ENCODE data around the gene NR2F6. TPM values are rescaled to one million over a fixed set of nuclear protein-coding genes. Genes with fewer than 3 reads are reported as not detected.

The NR2F6 gene
- total RNA-seq, 1 experiment from 2014 or later: 134 TPM

- Histone ChIP-seq H3K4me1 (ENCODE audit: insufficient read depth, low read length) (peaks cover 1% of the 10 kb centered on the region; the same call in 1 of the 2 replicates), H3K14ac (ENCODE audit: insufficient read depth, low read length) (no peak overlapping the region), H2BK12ac (ENCODE audit: insufficient read length, low read depth, low read length) (no peak overlapping the region), H3K9ac (ENCODE audit: extremely low read depth, insufficient read length, low read length) (no peak overlapping the region), H3K79me2 (ENCODE audit: insufficient read depth, low read length) (no peaks in the 10 kb centered on the region), H2AFZ (ENCODE audit: low read length) (no peak overlapping the region), H3K4me2 (ENCODE audit: insufficient read depth, insufficient read length, low read length) (no peak overlapping the region), H4K8ac (replicated peaks; ENCODE audit: insufficient read length, low read depth, low read length) (no peak overlapping the region), H2BK120ac (ENCODE audit: low read depth, low read length, poor library complexity, severe bottlenecking) (no peak overlapping the region), H2BK15ac (ENCODE audit: low read depth, low read length) (no peak overlapping the region), H4K5ac (ENCODE audit: insufficient read length, low read depth, low read length) (no peak overlapping the region), H2AK5ac (ENCODE audit: insufficient read length, low read length) (no peak overlapping the region), H3K23me2 (ENCODE audit: insufficient read length, low read depth, low read length, poor library complexity, severe bottlenecking) (no peaks in the 10 kb centered on the region), H3K56ac (ENCODE audit: insufficient read length, low read depth, low read length) (no peak overlapping the region), H3K4ac (ENCODE audit: low read depth, low read length) (no peak overlapping the region), H4K20me1 (ENCODE audit: control insufficient read depth, insufficient read depth, insufficient read length) (no peaks in the 10 kb centered on the region), H3K9me3 (ENCODE audit: control insufficient read depth, low read depth, low read length) (peaks cover 13% of the 10 kb centered on the region), H2BK5ac (ENCODE audit: insufficient read length, low read length) (no peak overlapping the region), H2BK20ac (ENCODE audit: low read depth, low read length, poor library complexity, severe bottlenecking) (no peak overlapping the region), H3K79me1 (ENCODE audit: insufficient read depth, low read depth, low read length, poor library complexity, severe bottlenecking) (no peaks in the 10 kb centered on the region), H3T11ph (ENCODE audit: low read length) (no peak overlapping the region), H4K91ac (ENCODE audit: insufficient read length, low read depth, low read length) (no peak overlapping the region), H3K27ac (ENCODE audit: insufficient read length, low read depth, low read length) (no peak overlapping the region), H3K27me3 (ENCODE audit: insufficient read depth, low read length) (no peaks in the 10 kb centered on the region), H3K23ac (ENCODE audit: insufficient read length, low read depth, low read length) (no peak overlapping the region), H3K18ac (ENCODE audit: insufficient read length, low read depth, low read length) (no peak overlapping the region)
- Mint-ChIP-seq H3K27ac (no peak overlapping the region), H3K4me1 (peaks cover 4 to 15% of the 10 kb centered on the region in 2 experiments), H3K27me3 (ENCODE audit: low read depth) (peaks cover 1% of the 10 kb centered on the region; the same call in 1 of the 2 replicates), H3K4me3 (no peak overlapping the region; a peak in 1 of 5 replicates), H3K36me3 (ENCODE audit: insufficient read depth in 1 of 3, low read depth in 3 of 3) (peaks cover 0 to 24% (median 2%) of the 10 kb centered on the region in 3 experiments; a peak in 4 of 7 replicates), H3K9me3 (no peaks in the 10 kb centered on the region; a peak in 1 of 5 replicates)
- no peak for TF ChIP-seq CTCF (conservative IDR thresholded peaks at IDR 0.05)
- no peak for DNase-seq
- whole genome bisulfite sequencing (ENCODE audit: extremely low coverage, insufficient read length, low lambda C conversion rate): no CpG with 5 or more reads among the region's 9 CpGs
Observed at GRCh38 chr19:17259118-17259780, 13.5 kb upstream of the NR2F6 start.

Data from H9 (cell line).